Measurements from ENCODE around the gene PHACTR4.
"Not testable (repeated sequence)": the region's sequence is repeated elsewhere in the genome, so short reads cannot be mapped to it uniquely, and the experiment has no call there.

Gene PHACTR4

DNA sequence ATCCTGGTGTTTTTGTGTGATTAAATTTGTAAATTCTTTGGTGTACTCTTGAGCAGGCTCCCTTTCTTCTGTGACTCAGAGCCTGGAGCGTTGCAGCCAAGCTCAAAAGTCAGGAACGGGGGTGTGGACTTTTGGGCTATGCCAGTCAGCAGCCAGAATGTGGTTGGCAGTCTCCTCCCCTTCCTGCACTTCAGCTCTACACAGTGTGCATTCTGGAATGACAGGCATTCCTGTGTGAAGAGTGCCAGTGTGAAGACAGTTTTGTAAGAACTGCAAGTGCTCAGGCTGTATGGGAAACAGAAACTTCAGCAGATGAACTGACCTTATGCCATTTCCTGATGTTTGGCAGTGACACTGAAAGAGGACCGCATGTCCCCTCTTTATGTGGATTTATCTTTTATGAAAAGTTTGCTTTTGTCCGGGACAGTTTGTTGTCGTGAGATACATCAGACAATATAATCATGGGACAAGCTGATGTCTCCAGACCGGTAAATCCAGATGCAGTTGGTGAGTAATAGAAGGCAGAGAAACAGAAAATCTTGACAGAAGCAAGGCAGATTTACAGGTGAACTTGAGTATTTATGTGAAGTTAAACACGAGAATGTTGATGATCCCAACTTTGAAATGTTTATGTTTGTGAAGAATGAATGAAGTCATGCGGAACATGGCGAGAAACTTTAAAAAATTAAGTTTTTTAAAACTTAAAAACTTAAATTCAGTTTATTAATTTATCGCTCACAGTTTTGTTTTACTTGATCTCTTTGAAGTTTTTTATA is 68.6 kb downstream of the PHACTR4 start:
- no peak for DNase-seq

DNA sequence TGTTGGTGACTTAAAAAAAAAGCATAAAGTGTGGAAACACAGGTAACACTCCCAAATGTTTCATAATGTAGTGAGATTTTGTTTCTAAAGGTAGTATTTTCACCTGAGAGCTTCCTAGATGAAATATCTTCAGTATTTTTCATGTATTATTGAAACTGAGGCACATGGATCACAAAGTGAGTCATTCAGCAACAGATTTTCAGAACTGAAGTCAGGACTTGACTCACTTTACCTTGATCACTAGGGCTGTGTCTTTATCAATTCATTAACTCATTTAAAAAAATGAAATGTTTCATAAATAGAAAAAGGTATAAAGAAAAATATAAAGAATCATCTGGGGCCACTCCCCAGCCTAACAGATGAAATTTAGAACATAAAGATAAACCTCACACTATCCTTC is 69.8 kb downstream of the PHACTR4 start:
- no peak for DNase-seq

DNA sequence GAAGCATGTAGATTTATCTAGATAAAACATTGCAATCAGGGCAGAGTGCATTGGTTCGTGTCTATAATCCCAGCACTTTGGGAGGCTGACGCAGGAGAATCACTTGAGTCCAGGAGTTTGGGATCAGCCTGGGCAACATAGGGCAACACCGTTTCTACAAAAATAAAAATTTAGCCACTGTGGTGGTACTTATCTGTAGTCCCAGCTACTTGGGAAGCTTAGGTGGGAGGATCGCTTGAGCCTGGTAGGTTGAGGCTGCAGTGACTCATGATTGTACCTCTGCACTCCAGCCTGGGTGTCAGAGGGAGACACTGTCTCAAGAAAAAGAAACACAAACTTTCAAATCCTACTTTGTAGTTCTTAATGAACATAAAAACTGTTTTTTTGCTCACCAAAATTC is 72.1 kb downstream of the PHACTR4 start:
- DNase-seq = no peak

DNA sequence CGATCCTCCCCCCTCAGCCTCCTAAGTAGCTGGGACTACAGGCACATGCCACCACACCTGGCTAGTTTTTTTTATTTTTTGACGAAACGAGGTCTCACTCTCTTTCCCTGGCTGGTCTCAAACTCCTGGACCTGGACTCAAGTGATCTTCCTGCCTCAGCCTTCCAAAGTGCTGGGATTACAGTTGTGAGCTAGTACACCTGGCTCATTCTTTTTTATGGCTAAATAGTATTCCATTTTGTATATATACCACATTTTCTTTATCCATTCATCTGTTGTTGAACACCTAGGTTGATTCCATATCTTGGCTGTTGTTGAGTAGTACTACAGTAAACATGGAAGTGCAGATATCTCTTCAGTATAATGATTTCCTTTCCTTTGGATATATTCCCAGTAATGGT is 74.0 kb downstream of the PHACTR4 start:
- DNase-seq = no peak

DNA sequence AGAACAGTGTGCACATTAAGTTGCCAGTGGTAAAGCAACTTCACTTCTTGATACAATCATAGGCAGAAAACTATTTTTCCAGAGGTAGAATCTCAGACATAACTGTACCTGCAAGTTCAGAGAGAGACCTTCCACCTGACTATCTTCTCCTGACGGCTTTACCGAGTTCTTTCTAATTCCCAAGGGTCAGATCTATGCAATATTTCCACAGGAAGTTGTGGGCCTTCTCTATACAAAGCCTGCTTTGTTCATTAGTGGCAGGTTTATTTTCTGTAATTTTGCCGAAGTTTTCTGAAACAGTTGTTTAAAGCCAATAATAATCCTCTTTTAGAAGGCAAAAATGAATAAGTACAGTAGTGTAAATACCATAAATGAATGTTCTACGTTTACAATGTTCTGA is 78.1 kb downstream of the PHACTR4 start:
- DNase-seq = no peak

DNA sequence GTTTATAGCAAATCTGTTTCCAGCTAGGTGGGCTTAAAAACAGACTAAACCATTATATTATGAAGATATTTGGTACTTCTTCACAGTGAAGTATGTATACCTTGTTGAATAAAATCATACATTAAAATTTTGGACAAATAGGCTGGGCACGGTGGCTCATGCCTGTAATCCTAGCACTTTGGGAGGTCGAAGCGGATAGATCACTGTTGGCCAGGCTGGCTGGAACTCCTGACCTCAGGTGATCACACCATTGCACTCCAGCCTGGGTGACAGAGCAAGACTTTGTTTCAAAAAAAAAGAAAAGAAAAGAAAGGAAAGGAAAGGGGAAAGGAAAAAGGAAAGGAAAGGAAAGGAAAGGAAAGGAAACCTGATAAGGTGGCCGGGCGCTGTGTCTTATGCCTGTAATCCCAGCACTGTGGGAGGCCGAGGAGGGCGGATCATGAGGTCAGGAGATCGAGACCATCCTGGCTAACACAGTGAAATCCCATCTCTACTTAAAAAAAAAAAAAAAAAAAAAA is 78.6 kb downstream of the PHACTR4 start:
- DNase-seq = not testable (repeated sequence)

DNA sequence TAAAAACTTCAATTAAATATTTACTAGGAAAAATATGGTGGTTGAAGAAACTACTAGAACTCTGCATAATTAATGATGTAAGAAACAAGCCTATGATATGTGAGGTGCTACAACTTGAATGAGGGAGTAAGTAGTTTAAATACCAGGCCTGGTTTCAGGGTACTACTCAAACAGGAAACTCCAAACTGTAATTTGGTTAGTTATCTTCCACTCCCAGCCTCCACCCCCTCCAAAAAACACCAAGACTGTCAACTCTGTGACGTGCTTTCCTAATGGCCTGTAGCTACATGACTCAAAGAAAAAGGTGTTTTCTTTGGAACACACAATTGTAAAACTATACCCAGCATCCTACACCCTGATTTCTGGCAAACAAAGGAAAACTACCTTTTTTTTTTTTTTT is 80.4 kb downstream of the PHACTR4 start:
- no peak for DNase-seq

DNA sequence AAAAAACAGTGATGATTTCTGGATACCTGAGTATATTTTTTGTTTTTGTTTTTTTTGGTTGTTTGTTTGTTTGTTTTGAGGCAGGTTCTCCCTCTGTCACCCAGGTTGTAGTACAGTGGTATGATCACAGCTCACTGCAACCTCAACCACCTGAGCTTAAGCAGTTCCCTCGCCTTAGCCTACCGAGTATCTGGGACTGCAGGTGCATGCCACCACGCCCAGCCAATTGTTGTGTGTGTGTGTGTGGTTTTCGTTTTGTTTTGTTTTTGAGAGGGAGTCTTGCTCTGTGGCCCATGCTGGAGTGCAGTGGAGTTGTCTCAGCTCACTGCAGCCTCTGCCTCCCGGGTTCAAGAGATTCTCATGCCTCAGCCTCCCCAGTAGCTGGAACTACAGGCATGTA is 81.0 kb downstream of the PHACTR4 start:
- DNase-seq = no peak

DNA sequence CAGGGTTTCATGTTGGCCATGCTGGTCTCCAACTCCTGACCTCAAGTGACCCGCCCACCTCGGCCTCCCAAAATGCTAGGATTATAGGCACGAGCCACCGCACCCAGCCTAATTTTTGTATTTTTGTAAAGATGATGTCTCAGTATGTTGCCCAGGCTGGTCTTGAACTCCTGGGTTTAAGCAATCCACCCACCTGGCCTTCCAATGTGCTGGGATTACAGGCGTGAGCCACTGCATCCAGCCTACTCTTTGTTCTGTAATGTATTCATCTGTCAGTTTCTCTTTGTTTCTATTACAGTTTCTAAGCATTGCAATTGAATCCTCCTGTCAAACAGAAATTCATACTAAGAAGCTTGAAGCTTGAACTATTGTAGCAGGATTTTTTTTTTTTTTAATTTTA is 81.5 kb downstream of the PHACTR4 start:
- no peak for DNase-seq

DNA sequence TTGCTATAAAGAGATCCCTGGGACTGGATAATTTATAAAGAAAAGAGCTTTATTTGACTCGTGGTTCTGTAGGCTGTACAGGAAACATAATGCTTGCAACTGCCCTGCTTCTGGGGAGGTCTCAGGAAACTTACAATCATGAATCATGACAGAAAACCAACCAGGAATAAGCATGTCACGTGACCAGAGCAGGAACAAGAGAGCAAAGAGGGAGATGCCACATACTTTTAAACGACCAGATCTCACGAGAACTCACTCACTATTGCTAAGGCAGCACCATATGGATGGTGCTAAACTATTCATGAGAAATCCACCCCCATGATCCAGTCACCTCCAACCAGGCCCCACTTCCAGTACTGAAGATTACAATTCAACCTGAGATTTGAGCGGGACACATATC is 86.5 kb downstream of the PHACTR4 start:
- no peak for DNase-seq

DNA sequence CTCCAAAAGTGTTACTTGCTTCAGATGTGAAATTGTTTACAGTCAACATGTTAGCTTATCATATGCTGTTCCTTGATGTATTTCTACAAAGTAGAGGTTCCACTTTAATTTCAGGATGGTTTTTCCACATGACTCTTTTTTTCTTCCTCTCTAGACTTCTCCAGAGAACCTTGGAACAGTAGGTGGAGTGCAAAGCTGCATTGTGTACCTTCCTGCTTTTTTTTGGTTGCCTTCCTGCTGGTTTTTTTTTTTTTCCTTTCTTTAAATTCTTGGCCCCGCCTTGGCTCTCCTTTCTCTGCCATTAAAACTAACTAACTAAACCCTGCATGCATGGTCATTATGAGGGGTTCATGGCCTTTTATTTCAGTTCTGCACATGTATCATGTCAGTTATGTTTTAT is 88.1 kb downstream of the PHACTR4 start:
- DNase-seq = no peak

DNA sequence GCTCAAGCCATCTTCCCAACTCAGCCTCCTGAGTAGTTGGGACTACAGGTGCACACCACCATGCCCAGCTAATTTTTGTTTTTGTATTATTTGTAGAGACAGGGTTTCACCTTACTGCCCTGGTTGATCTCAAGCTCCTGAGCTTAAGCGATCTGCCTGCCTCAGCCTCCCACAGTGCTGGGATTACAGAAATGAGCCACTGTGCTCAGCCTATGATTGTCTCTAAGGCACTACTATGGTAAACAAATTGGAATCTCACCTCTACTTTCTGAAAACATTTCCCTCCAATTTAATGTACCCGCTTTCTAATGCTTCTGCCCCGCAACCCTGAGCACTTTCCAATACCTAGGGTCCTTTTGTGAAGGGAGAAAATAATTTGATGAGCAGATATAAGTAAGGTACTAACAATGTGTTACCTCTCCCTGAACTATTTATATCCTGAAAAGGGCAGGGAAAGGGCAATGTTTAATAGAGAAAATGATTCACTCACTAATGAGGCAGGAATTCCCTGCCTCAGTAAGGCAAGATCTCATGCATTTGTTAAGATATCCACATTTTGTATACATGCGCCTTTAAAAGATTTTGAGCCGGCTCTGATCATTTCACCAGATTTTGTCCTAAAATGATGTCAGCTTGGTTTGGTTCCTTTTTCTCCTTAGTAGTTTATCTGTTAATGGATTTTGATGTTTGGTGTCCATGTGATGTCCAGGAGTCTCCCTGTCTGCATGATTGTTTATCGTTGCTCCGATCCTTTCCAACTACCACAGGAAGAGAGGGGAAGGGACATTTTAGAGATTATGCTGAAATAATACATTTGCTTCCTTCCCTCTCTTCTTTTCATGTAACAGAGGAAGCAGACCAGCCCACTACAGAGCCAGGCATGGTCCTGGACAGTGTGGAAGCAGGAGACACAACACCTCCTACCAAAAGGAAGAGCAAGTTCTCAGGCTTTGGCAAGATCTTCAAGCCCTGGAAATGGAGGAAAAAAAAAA is 89.0 kb downstream of the PHACTR4 start:
- no peak for DNase-seq

DNA sequence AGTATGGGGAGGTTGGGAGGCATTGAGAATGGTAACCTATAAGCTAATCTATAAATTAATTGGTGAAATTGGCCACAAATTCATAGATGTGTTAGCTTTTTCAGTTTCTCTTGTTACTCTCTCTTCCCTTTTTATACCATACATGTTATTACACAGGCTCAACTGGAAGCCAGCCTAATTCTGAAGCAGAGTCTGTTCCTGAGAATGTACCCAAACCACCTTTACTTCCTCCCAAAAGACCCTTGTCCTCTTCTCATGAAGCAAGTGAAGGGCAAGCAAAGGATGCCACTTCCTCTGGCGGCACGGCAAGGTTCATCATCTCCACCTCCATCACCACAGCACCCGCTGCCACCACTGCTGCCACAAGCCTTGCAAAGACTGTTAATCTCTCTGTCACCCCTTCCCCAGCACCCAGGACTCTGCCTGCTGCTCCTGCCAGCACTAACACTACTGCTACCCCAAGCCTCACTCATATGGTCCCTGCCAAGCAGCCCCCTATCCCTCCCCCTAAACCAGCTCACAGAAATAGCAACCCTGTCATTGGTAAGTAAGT is 96.8 kb downstream of the PHACTR4 start:
- DNase-seq = no peak

DNA sequence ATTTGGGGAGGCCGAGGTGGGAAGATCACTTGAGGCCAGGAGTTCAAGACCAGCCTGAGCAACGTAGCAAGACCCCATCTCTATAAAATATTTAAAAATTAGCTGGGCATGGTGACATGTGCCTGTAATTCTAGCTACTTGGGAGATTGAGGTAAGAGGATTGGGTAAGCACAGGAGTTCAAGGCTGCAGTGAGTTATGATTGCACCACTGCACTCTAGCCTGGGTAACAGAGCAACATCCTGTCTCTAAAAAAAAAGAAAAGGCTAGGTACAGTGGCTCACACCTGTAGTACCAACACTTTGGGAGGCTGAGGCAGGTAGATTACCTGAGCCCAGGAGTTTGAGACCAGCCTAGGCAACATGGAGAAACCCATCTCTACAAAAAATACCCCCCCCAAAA is 100.6 kb downstream of the PHACTR4 start:
- DNase-seq = no peak

DNA sequence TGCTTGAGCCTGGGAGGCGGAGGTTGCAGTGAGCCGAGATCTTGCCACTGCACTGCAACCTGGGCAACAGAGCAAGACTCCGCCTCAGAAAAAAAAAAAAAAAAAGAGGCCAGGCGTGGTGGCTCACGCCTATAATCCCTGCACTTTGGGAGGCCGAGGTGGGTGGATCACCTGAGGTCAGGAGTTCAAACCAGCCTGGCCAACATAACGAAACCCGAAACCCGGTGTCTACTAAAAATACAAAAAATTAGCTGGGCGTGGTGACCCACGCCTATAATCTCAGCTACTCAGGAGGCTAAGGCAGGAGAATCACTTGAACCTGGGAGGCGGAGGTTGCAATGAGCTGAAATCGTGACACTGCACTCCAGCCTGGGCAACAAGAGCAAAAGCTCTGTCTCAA is 110.0 kb downstream of the PHACTR4 start:
- DNase-seq = not testable (repeated sequence)

DNA sequence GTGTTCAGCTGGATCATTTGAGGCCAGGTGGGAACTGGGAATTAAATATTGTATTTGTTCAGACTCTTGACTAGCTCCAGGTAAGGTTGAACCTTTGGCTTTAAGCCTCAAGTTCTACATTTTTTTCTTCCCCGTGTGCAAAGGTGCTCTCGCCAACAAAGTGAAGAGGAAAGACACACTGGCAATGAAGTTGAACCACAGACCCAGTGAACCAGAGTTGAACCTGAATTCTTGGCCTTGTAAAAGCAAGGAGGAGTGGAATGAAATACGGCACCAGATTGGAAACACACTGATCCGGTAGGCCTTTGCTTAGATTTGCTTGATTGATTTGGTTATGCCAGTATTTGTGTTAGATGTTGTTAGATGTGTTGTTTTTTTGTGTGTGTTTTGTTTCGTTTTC is 110.8 kb downstream of the PHACTR4 start:
- no peak for DNase-seq

DNA sequence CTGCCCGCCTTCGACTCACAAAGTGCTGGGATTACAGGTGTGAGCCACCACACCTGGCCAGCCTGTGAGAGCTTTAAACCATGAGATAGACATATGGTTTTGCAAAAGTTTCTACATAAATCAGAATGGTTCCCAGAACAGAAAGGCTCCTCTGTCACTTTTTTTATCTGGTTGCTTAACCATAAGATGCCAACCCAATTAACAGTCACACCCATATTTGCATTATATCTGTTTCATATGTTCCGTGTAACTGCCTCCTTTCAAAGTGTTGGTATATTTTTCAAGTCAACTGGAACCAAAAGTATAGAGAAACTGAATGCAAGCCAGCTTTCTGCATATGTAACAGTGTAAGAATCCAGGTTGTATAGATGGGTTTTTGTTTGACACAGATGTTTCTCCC is 112.6 kb downstream of the PHACTR4 start:
- no peak for DNase-seq

DNA sequence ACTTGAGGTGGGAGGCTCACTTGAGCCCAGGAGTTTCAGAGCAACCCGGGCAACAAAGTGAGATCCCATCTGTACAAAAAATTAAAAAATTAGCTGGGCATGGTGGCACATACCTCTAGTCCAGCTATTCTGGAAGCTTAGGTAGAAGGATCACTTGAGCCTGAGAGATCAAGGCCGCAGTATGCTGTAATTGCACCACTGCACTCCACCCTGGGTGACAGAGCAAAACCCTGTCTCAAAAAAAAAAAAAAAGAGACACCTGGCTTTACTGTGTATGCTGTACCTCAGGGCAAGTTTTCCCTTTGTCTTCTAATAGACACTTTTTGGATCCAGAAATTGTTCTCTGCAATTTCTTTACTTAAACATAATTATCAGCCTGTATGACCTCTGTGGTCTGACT is 113.2 kb downstream of the PHACTR4 start:
- DNase-seq = no peak

DNA sequence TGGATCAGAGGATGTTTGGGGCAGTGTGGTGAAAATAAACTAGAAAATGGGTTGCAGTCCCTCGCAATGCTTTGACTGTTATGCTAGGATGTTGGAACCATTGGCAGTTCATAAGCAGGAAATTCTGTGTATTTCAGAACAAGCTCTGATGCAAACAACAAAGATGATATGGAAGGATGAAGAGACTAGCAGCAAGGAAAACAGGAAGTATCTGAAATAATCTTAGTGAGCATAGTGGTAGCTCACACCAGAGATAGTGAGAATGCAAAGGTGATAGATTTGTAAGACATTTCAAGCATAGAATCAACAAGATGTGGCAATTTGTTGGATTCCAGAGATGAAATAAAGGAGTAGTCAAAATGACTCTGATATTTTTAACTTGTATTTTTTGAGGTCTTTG is 125.2 kb downstream of the PHACTR4 start:
- DNase-seq = no peak

DNA sequence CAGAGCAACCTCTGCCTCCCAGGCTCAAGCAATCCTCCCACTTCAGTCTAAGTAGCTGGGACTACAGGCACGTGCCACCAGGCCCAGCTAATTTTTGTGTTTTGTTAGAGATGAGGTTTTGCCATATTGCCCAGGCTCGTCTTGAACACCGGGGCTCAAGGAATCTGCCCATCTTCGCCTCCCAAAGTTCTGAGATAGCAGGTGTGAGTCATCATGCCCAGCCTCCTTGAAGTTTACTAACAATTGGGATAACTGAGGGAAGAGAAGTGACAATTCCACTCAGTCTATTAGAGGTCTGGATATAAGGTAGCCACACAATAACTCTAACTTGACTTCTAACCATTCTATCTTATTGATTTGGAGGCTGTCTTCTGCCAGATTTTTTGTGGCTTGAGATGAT is 130.0 kb downstream of the PHACTR4 start:
- no peak for DNase-seq

DNA sequence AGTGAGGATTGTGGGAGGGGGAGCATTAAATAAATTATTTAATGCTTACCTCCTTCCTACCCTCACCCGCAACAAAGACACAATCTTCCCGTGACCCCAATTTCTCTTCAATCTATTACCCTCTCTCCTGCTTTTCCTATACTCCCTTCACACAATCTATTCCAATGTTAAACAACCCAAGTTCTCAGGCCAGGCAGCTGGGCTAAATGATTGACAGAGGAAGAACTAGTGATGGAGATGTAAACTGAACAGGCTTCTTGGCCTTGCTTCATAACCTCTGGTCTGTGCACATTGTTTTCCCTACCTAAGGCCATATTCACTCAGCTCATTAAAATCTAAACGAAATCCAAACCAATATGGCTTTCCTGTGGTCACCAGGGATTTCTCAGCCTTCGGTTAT is 132.4 kb downstream of the PHACTR4 start:
- DNase-seq = no peak

DNA sequence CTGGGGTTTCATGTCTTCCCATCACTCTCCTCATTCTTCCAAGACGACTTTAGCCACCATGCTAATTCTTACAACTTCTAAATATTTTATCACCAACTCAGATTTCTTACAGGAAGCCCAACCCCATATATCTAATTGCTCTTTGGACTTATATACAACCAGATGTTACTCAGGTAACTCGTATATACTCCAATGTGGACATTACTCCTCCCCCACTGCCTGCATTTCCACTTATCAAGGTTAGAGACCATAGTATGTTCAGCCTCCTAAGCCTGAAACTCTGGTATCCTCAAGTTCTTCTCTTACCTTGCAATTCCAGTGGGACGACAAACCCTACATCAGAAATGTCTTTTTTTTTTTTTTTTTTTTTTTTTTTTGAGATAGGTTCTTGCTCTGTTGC is 133.6 kb downstream of the PHACTR4 start:
- DNase-seq = no peak

DNA sequence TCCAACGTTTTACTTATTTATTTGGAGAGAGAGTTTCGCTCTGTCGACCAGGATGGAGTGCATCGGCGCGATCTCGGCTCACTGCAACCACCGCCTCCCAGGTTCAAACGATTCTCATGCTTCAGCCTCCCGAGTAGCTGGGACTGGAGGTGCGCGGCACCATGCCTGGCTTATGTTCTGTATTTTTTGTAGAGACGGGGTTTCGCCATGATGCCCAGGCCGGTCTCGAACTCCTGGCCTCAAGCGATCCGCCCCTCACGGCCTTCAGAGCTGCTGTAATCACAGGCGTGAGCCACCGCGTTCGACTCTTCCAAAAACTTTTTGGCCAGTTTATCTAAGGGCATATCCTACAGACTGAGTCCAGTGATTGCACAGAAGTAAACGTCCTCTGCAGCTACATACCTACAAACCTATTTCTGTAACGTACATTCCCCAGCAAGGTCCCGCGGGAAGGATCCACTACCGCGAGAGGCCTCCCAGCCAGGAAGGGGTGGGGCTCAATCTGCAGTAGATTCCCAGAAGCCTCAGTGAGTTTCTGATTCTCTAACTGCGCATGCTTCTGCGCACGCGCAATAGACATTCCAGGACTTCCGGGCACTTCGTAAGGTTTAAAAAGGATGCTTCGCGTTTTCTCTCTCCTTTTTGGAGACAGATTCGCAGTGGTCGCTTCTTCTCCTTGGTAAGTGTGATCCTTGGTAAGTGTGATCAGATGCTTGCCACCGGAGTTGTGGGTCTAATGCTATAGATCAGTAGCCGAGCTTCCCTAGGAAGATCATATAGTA is 136.1 kb downstream of the PHACTR4 start, which contains the start of gene RCC1:
Gene RCC1 (plus strand): TSS at position 638 of the 782 bp plus-strand sequence. CDS start 23,824 bp downstream, outside the sequence.
- DNase-seq = peak; percentile 99

All from NCI-H1092 treated with DMSO at 0.1 percent for 48 hours (cell line).